EL (cell line): ENCODE measurements around the gene ASTN2.
"Not testable (repeated sequence)": the region's sequence is repeated elsewhere in the genome, so short reads cannot be mapped to it uniquely, and the experiment has no call there.

Experiments
- DNase-seq: peaks from one replicate; pipeline ENCODE4 v3.0.0-alpha.2; 2016

Gene ASTN2

DNA sequence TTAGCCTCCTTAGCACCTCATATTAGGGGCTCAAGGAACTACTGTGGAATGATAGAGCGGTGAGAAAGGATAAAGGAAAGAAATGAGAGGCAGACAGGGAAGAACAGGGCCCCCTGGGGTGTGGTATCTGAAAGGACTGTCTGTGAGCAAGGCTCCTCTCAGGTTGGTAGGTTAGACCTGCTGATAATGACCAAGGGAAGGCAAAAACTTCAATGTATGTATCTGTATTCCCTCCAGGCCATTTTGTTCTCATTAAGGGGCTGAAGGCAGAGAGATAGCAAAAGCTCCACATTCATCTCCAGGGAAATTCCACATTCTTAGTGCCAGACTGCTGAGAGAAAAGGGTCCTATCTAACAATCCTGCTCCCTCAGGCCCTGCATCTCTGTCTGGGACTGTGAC lies 699.1 kb downstream of the ASTN2 start:
- no peak for DNase-seq

GRCh38 chr9:116713271-116713670 lies 701.6 kb downstream of the ASTN2 start:
- DNase-seq, result no peak

DNA sequence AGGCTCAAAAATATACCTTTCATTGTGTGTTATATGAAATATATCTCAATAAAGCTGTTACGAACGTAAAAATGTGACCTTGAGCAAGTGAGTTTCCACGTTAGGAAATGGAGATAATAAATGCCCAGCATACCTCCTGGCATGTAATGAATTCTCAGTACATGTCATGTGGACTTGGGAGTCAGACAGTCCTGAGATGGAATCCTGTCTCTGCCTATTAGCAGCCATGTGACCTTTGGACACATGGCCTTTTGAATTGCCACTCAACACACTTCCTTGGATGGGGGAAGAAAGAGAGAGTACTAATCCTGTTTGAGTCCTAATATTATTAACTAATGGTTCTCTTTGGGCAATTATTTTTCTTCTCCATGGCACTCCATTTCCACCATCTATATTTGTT lies 702.1 kb downstream of the ASTN2 start:
- no peak for DNase-seq

GRCh38 chr9:116706310-116707290 lies 708.3 kb downstream of the ASTN2 start:
- no peak for DNase-seq

GRCh38 chr9:116705531-116705930 lies 709.3 kb downstream of the ASTN2 start:
- no peak for DNase-seq

- DNase-seq, result no peak
Observed at GRCh38 chr9:116704470-116704869, 710.4 kb downstream of the ASTN2 start.

DNA sequence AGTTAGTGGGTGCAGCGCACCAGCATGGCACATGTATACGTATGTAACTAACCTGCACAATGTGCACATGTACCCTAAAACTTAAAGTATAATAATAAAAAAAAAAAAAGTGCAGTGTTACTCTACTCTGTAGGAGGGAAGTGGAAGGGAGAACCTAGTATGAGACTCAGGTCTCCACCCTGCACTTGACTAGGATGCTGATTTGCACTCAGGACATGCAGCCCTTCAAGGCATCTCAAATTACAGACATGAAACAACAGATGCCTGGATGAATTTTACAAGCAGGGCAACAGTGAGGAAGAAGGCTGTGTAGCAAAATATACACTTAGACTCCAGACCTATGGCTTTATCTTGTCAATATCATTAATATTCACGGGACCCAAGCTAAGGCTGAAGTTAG lies 711.2 kb downstream of the ASTN2 start:
- no peak for DNase-seq

- peak; percentile 31 for DNase-seq
Observed at GRCh38 chr9:116701940-116702642, 712.8 kb downstream of the ASTN2 start.

DNA sequence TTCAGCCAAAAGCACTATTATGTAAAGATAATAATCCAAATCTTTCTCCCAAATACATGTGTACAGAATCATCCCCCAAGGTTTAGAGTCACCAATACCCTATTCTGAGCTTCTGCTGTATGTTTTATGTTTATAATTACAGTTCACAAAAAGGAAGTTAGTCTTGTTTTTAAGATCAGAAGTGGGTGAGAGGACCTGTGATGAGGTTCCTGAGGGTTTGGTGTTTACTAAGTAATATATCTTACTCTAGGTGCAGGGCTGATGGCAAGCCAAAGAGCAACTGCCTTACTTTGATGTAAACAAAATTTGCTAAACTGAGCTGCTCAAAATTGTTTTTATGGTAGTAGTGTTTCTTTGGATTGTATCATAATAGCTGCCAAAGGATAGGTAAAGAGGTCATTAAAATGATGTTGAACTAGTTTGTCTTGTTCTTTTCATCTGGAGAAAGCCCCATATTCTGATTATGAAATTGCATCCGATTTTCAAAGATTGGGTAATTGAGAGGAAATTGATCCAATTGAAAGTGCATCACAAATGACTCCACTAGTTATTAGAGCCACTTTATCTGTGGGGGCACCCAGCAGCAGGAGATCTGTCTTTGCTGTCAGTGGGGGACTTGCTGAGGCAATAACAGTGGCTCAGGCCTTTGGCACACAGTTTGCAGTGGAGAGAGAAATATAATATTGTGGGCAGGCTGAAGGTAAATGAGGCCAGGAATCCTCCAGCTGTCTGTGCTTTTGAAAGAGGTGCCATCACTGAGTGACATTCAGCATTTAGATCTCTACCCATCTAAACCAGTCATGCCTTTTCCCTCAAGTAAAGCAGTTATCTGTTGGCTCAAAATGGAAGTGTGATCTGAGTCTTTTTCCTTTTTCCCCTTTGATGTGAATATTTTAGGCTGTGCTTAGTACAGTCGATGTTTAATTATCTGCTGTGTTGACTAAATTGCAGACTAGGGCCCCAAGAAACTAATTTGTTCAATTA lies 713.7 kb downstream of the ASTN2 start:
- DNase-seq, result no peak

DNA sequence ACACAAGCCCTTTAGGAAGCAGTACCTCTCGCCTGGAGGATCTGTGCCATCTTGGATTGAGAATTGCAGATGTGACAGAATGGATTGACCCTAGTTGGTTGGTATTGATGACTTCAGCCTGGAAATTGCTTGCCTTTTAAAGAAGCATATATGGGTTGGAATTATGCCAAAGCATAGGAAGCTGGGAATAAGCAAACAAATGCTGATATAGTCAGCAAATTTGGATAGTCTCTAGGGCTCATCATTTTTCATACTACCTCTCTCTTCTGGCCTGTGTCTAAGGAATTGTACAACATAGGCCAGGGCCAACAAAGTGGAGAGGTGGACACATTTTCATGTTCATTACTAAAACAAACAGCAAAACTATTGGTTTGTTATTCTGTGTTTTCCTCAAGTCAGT lies 714.6 kb downstream of the ASTN2 start:
- DNase-seq, result no peak

DNA sequence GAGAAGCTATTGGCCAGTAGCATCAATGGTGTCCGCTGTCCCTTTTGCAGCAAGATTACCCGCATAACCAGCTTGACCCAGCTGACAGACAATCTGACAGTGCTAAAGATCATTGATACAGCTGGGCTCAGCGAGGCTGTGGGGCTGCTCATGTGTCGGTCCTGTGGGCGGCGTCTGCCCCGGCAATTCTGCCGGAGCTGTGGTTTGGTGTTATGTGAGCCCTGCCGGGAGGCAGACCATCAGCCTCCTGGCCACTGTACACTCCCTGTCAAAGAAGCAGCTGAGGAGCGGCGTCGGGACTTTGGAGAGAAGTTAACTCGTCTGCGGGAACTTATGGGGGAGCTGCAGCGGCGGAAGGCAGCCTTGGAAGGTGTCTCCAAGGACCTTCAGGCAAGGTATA lies 717.0 kb downstream of the ASTN2 start:
- DNase-seq, result no peak

DNA sequence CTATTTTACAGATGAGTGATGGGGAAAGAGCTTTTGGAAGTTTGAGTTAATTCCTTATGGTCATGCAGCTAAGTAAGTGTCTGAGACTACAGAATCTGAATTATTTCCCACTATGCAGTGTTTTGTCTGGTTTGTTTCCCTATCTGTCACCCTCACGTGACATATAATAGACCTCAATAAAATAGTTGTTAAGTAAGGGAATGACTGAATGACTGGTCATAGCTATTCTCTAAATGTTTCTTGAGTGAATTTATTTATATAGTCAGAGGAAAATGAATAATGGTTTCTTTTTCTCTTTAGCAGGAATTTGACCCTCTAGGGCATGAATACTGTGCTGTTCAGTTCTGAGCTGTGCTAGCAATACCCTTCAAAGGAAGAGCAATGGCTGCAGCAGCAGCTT lies 717.5 kb downstream of the ASTN2 start:
- DNase-seq, result peak; percentile 81

DNA sequence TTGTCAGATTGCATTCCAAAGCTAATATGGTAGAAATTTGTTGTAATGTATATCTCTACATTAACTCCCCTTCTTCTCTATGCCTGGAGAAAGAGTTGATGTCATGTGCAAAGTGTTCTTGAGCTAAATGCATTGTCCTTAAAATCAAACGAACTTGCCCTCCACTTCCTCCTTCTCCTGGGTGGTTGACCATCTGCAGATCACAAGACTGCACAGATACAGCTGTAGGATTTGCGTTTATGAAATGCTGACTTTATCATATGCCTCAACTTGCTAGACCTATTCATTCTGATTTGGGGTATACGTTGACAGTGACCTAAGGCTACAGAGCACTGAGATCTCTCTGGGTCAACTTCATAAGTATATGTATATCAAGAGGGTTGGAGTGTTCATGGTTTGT lies 719.4 kb downstream of the ASTN2 start:
- DNase-seq, result no peak

GRCh38 chr9:116694785-116695291 lies 720.0 kb downstream of the ASTN2 start:
- DNase-seq, result no peak

GRCh38 chr9:116693233-116693731 lies 721.6 kb downstream of the ASTN2 start:
- DNase-seq, result peak; percentile 82

DNA sequence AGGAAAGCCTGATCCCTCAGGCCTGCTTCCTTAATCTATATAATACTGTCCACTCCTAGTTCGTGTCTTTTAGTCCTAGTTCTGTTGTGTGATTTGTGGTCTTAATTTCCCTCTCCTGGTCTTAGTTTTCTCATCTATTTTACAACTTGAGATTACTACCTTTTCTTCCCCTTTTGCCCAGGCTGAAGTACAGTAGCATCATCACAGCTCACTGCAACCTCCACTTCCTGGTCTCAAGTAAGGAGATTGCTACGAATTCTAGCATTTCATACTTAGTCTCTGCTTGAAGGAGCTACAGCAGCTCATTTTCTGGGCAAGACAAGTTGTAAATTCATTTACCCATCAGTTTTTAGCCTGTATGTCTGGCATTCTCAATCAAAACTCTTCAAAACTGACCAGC lies 722.2 kb downstream of the ASTN2 start:
- no peak for DNase-seq

DNA sequence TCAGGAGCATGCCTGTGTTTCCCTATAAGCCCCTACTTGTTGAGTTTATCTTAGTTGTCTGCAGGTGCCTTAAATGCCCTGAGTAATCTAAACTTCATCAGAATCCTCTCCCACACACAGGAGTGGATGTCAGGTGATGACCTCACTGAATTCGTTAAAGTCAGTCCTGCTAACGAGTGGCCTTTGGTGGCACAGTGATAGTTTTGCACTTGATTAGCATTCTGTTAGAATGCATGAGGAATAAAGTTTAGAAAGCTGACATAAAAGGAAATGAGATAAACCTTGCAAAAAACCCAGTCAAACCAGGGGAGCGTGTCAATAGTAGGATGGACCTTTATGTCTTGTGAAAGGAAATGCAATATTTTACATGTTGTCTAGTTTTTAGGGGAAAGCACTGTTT lies 723.2 kb downstream of the ASTN2 start:
- no peak for DNase-seq

DNA sequence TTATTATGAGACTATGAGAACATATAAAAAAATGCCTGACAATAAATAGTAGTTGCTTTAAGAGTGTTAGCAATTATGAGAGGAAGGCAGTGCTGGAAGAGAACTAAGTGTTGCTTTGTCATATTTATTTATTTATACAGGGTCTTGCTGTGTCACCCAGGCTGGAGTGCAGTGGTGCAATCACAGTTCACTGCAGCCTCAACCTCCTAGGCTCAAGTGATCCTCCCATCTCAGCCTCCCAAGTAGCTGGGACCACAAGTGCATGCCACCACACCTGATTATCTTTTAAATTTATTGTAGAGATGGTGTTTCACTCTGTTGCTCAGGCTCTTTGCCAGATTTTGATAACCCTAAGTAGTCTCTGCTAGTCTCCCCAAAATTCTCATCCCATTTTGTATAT lies 724.1 kb downstream of the ASTN2 start:
- DNase-seq, result not testable (repeated sequence)

DNA sequence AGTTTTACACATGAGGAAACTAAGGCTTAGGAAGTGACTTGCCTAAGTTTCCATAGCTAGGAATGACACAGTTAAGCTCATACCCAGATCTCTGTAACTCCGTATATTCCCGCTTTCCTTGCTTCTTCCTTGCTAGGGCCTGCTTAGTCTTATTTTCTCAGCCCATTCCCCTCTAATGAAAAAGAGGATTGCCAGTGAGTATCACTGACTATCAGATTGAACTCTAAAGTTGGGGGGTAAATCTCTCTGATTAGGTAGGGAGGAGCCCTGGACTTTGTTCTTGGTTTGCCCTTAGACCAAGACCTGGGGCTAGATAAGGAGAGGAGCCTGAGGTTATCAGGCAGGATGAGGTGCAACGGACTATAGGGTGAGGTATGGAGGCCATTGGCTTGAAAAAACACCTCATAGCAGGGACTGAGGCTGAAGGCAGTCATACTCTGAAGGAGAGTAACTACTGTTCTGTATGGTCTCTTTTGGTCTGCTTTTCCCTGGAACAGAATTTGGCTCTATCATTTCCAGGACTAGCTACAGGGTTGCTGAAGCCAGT lies 725.3 kb downstream of the ASTN2 start:
- no peak for DNase-seq

- no peak for DNase-seq
Observed at GRCh38 chr9:116688806-116689485, 725.9 kb downstream of the ASTN2 start.

- DNase-seq, result no peak
Observed at GRCh38 chr9:116687754-116688135, 727.1 kb downstream of the ASTN2 start.
